HEK293T (cell line): ENCODE measurements around the gene P2RX3.
"Not testable (repeated sequence)": the region's sequence is repeated elsewhere in the genome, so short reads cannot be mapped to it uniquely, and the experiment has no call there.

Experiments
- CTCF ChIA-PET: fragments of 350-600 bp; formaldehyde crosslinking; extraction: SDS; loops from one replicate; lab custom pipeline; 2021; ENCODE audit warnings: antibody characterized with exemption, inconsistent platforms; lab: Yijun Ruan, JAX
- POLR2A ChIA-PET: fragments of 350-600 bp; formaldehyde crosslinking; extraction: SDS; loops from one replicate; lab custom pipeline; 2020; ENCODE audit warnings: antibody characterized with exemption, inconsistent platforms; lab: Yijun Ruan, JAX
- DNase-seq: peaks from one replicate; pipeline ENCODE4 v3.0.0; 2012; ENCODE audit warnings: mixed read lengths; ENCODE audit errors: extremely low spot score
- ARNT ChIP-seq: fragments of 450-650 bp; IDR thresholded peaks from 2 replicates; pipeline ENCODE4 v1.6.1; 2017; ENCODE audit warnings: mild to moderate bottlenecking
- BHLHE40 ChIP-seq: fragments of 450-650 bp; IDR thresholded peaks from 2 replicates; pipeline ENCODE4 v1.6.1; 2016; ENCODE audit warnings: mild to moderate bottlenecking, moderate library complexity, borderline replicate concordance
- CTBP1 ChIP-seq: fragments of 450-650 bp; IDR thresholded peaks from 2 replicates; pipeline ENCODE4 v1.6.1; 2016; ENCODE audit warnings: borderline replicate concordance
- ELF4 ChIP-seq: fragments of 450-650 bp; IDR thresholded peaks from 2 replicates; pipeline ENCODE4 v1.6.1; 2017; ENCODE audit warnings: antibody characterized with exemption
- FOXA1 ChIP-seq: fragments of 450-650 bp; IDR thresholded peaks from 2 replicates; pipeline ENCODE4 v1.6.1; 2016; ENCODE audit warnings: mild to moderate bottlenecking
- FOXK2 ChIP-seq: fragments of 450-650 bp; IDR thresholded peaks from 2 replicates; pipeline ENCODE4 v1.6.1; 2016; ENCODE audit warnings: mild to moderate bottlenecking
- FOXM1 ChIP-seq: fragments of 450-650 bp; IDR thresholded peaks from 2 replicates; pipeline ENCODE4 v1.6.1; 2017; ENCODE audit warnings: mild to moderate bottlenecking, borderline replicate concordance
- HDGF ChIP-seq: fragments of 450-650 bp; IDR thresholded peaks from 2 replicates; pipeline ENCODE4 v1.6.1; 2017; ENCODE audit warnings: antibody characterized with exemption, borderline replicate concordance
- L3MBTL2 ChIP-seq: fragments of 450-650 bp; conservative IDR thresholded peaks from 2 replicates; pipeline ENCODE4 v1.6.1; 2016; ENCODE audit warnings: mild to moderate bottlenecking
- LEF1 ChIP-seq: fragments of 450-650 bp; IDR thresholded peaks from 2 replicates; pipeline ENCODE4 v1.6.1; 2017; ENCODE audit warnings: mild to moderate bottlenecking, borderline replicate concordance
- NFRKB ChIP-seq: fragments of 450-650 bp; IDR thresholded peaks from 2 replicates; pipeline ENCODE4 v1.6.1; 2016; ENCODE audit warnings: mild to moderate bottlenecking, moderate library complexity
- SP1 ChIP-seq: fragments of 450-650 bp; IDR thresholded peaks from 2 replicates; pipeline ENCODE4 v1.6.1; 2017
- SUZ12 ChIP-seq: fragments of 450-650 bp; IDR thresholded peaks from 2 replicates; pipeline ENCODE4 v1.6.1; 2016; ENCODE audit warnings: mild to moderate bottlenecking
- TARDBP ChIP-seq: fragments of 450-650 bp; IDR thresholded peaks from 2 replicates; pipeline ENCODE4 v1.6.1; 2016
- ZNF384 ChIP-seq: fragments of 450-650 bp; IDR thresholded peaks from 2 replicates; pipeline ENCODE4 v1.6.1; 2016
- TF ChIP-seq, protein P1 (sequence below): fragments of 450-650 bp; IDR thresholded peaks from 2 replicates; pipeline ENCODE4 v1.6.1; 2016

P2RX3 gene

DNA sequence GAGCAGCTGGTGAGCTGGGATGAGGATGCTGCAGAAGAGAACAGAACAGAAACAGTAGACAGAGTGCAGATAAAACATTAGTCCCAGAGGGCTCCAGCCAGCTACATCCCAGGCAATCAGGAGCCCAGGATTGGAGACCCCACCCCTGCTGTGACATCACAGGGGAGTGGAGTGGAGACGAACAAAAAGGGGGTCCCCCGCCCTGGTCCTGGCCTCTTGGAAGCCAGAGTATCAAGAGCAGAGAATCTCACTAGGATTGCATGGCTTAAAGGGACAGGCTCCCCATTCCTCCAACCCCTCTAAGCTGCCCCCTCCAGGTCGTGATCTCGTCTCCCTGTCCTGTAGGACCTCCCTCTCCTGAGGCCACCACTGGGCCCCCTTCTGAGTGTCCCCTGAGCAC is at the start of gene P2RX3:
Gene P2RX3, plus strand, starts transcription at position 211 of the 400 bp plus-strand sequence. CDS start 199 bp downstream, outside the sequence.
- ChIA-PET CTCF (interaction anchor here (0.6 to 1.5 kb wide), 2 partner anchors 12 to 497 kb away, joined by 3 to 4 read pairs; no protein-coding TSS in a partner anchor), POLR2A (interaction anchor here (0.9 to 7.3 kb wide), 2 partner anchors 11 to 13 kb away, joined by 3 to 121 read pairs; partner anchors contain the start of gene TNKS1BP1)
- TF ChIP-seq NFRKB (no peak), ELF4 (no peak), L3MBTL2 (no peak), SP1 (no peak), FOXM1 (no peak), ARNT (no peak), HDGF (no peak), TARDBP (no peak), CTBP1 (no peak), BHLHE40 (no peak), LEF1 (no peak), SUZ12 (no peak)
- TF ChIP-seq, protein P1, sequence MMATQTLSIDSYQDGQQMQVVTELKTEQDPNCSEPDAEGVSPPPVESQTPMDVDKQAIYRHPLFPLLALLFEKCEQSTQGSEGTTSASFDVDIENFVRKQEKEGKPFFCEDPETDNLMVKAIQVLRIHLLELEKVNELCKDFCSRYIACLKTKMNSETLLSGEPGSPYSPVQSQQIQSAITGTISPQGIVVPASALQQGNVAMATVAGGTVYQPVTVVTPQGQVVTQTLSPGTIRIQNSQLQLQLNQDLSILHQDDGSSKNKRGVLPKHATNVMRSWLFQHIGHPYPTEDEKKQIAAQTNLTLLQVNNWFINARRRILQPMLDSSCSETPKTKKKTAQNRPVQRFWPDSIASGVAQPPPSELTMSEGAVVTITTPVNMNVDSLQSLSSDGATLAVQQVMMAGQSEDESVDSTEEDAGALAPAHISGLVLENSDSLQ, result no peak
- no peak for DNase-seq

DNA sequence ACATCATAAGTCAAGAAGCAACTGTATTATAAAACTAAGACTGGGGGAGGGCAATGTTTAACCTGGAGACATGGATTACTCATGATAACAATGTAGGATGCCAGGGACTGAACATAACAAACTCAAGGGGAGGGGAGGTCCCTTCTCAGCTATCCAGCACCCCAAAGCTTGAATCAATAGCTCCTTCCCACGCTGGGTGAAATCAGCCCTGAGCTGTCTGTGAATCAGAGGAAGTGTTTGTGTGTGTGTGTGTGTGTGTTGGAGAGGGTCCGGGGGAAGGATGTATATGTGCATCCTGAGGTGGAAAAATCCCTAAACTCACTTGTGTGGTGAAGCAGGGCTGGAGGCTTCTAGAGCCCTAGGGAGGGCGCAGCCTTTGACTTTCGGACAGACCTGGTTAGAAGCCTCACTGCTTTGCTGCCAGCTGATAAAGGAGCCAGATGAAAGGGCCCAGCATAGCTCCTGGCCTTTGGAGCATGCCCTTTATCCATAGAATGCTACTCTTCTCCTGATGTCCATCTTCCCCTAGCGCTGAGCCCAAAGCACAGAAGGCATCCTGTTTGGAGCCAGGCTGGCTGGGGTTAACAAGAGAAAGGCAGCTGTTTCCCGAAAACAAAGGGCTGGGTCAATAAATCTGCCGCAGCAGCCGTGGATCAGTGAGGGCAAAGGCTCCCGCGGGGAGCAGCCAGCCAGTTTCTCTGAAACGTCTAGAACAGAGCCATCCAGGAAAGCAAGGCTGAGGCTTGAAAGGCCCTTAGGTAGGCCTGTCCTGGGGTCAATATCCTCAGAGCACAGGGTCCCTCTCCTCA is 49.2 kb upstream of the P2RX3 start:
- CTCF ChIA-PET, result no interaction called here

DNA sequence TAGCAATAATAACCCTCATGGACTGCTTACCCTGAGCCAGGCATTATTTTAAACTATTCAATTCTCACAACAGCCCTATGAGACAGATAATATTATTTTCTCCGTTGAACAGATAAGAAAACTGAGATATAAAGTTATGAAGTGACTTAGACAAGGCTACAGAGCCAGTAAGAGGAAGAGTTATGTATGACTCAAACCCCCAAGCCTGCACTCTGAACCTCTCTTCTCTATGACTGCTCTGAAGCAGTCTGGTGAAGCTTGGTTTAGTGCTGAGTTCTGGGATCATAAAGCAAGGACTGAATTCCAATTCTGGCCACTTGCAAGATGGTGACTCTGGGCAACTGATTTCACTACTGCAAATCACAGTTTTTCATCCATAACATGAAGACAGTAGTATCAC is 47.9 kb upstream of the P2RX3 start:
- POLR2A ChIA-PET, result no interaction called here
- CTCF ChIA-PET, result no interaction called here
- no peak for DNase-seq
- TF ChIP-seq SP1 (no peak), ZNF384 (no peak), BHLHE40 (no peak), TARDBP (no peak), SUZ12 (no peak), LEF1 (no peak), FOXK2 (no peak), FOXM1 (no peak), HDGF (no peak), ELF4 (no peak), ARNT (no peak), L3MBTL2 (no peak), CTBP1 (no peak), FOXA1 (no peak), NFRKB (no peak)
- TF ChIP-seq, protein P1, result no peak

More for the DNA sequence above, 49.2 kb upstream of the P2RX3 start:
- TF ChIP-seq L3MBTL2 (no peak), ELF4 (no peak), LEF1 (no peak), FOXM1 (no peak), TARDBP (no peak), FOXK2 (no peak), ZNF384 (no peak), NFRKB (no peak), HDGF (no peak), ARNT (no peak), FOXA1 (no peak), BHLHE40 (no peak), SUZ12 (no peak), CTBP1 (no peak), SP1 (no peak)
- TF ChIP-seq, protein P1, result no peak
- no peak for DNase-seq
- POLR2A ChIA-PET, result no interaction called here

DNA sequence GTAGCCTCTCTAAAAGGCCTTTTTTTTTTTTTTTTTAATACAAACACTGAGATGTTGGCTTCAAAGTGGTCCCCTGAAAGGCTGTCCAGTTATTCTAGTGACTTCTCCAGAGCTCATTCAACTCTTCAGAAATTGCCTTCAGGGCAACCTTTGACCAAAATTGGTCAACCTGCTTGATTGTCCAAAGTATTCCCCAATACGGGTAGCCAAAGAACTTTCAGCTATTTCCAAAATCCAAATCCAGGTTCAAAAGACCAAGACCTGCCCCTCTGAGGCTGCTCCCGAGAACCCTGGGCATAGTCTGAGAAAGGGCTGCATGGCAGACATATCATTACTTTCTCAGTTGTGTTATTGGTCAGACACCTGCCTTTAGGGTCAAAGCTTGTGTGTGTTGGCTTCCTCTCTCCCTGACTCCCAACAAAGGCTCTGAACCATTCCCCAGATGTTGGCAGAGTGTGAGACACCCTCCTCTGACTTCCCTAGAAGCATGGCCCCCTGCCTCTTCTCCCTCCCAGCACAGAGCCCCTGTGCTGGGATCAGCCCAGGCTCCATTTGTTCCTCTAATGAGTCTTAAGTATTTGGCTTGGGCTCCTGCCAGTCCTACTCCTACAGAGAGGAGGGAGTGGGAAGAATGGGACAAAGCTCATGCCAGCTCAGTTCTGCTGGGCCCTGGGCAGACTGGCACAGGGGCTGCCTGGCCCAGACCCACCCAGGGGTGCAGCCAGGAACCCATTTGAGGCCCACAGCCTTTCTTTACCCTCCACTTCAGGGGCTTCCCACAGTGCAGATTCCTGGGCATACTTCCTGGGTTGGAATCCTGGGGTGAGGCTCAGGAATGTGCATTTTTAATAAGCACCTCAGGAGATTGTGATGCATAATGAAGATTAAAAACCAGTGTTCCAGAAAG is 43.7 kb upstream of the P2RX3 start:
- DNase-seq, result no peak
- POLR2A ChIA-PET, result no interaction called here
- CTCF ChIA-PET, result no interaction called here
- no peak for TF ChIP-seq NFRKB
- TF ChIP-seq HDGF, result no peak
- TF ChIP-seq ARNT, result no peak
- TF ChIP-seq FOXM1, result no peak
- TF ChIP-seq ELF4, result no peak
- TF ChIP-seq SUZ12, result no peak
- TF ChIP-seq SP1, result no peak
- no peak for TF ChIP-seq FOXK2
- no peak for TF ChIP-seq TARDBP
- TF ChIP-seq CTBP1, result no peak

DNA sequence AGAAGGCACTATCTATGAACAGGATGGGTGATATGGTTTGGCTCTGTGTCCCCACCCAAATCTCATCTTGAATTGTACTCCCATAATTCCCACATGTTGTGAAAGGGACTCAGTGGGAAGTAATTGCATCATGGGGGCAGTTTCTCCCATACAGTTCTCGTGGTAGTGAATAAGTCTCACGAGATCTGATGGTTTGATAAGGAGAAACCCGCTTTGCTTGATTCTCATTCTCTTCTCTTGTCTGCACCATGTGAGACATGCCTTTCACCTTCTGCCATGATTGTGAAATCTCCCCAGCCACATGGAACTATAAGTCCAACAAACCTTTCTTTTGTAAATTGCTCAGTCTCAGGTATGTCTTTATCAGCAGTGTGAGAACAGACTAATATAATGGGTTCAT is 41.9 kb upstream of the P2RX3 start:
- POLR2A ChIA-PET, result interaction anchor here (1.0 kb wide), 1 partner anchor 29 kb away, joined by 4 read pairs; no protein-coding TSS in a partner anchor
- DNase-seq, CTCF ChIA-PET: not testable (repeated sequence)

DNA sequence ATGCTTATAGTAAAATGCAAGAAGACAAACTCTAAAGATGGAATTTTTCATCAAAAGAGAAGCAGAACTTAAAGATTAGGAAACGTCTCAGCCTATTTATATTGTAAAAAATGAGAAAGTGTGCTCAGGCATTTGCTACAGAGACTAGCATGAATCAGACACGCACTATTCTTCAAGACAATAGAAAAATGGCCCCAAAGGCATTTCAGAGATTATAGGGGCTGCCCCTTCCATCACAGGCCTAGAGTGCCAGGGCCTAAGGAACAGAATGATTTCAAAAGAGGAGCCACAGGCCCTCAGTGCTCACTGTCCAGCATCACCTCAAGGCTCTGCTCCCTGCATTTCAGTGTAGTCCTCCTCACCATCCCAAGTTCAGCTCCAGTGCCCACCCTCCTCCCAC is 40.9 kb upstream of the P2RX3 start:
- DNase-seq, result no peak
- TF ChIP-seq LEF1, result no peak
- TF ChIP-seq, protein P1, result no peak
- no peak for TF ChIP-seq CTBP1
- TF ChIP-seq SP1, result no peak
- TF ChIP-seq BHLHE40, result no peak
- TF ChIP-seq HDGF, result no peak
- no peak for TF ChIP-seq ZNF384
- no peak for TF ChIP-seq SUZ12
- no peak for TF ChIP-seq FOXA1
- TF ChIP-seq FOXK2, result no peak
- no peak for TF ChIP-seq FOXM1
- TF ChIP-seq ARNT, result no peak
- TF ChIP-seq TARDBP, result no peak
- no peak for TF ChIP-seq ELF4
- TF ChIP-seq L3MBTL2, result no peak
- no peak for TF ChIP-seq NFRKB
- ChIA-PET CTCF (no interaction called here), POLR2A (no interaction called here)
